Naive B cell (primary cell): Measurements from ENCODE around the gene URM1. TPM values are rescaled to one million over a fixed set of nuclear protein-coding genes. Genes with fewer than 3 reads are reported as not detected.

Experiments
- ATAC-seq, 2 donors: fragments of 150-1000 bp; cut with Tn5 transposase; 2 replicates each; pipeline ENCODE4 v1.10.0; 2021; ENCODE audit warnings: low read depth in 2 of 2, mild to moderate bottlenecking in 2 of 2, moderate library complexity in 2 of 2
- DNase-seq: peaks from one replicate; pipeline ENCODE4 v3.0.0; 2022
- H3K27ac Mint-ChIP-seq, 6 donors: one replicate each; pipeline ENCODE4 v1.8.0; 2020 to 2022; ENCODE audit warnings: mild to moderate bottlenecking in 6 of 6, mixed read lengths in 6 of 6, moderate library complexity in 5 of 6, inconsistent platforms in 2 of 6
- H3K27me3 Mint-ChIP-seq, 3 donors: one replicate each; pipeline ENCODE4 v1.8.0; 2021 to 2022; ENCODE audit warnings: mixed read lengths in 3 of 3, mild to moderate bottlenecking in 1 of 3
- H3K36me3 Mint-ChIP-seq, 2 donors: one replicate each; pipeline ENCODE4 v1.8.0; 2020 to 2022; ENCODE audit warnings: mixed read lengths in 2 of 2, inconsistent platforms in 1 of 2, mild to moderate bottlenecking in 1 of 2
- H3K4me1 Mint-ChIP-seq, 3 donors: one replicate each; pipeline ENCODE4 v1.8.0; 2020 to 2022; ENCODE audit warnings: mixed read lengths in 3 of 3, inconsistent platforms in 1 of 3, mild to moderate bottlenecking in 1 of 3, moderate library complexity in 1 of 3
- H3K4me3 Mint-ChIP-seq, 8 donors: one replicate each; pipeline ENCODE4 v1.8.0; 2020 to 2022; ENCODE audit warnings: mild to moderate bottlenecking in 8 of 8, mixed read lengths in 8 of 8, moderate library complexity in 8 of 8, inconsistent platforms in 2 of 8
- H3K9me3 Mint-ChIP-seq, 7 donors: one replicate each; pipeline ENCODE4 v1.8.0; 2020 to 2022; ENCODE audit warnings: mixed read lengths in 7 of 7, mild to moderate bottlenecking in 5 of 7, inconsistent platforms in 2 of 7, moderate library complexity in 1 of 7
- polyA plus RNA-seq, 6 donors: library from polyadenylated mRNA; unstranded; fragments of 300-500 nt; fragmentation: Illumina TruSeq; gene quantifications; one replicate each; pipeline ENCODE4 v1.2.3, GENCODE V29; 2021; ENCODE audit warnings: low read depth in 6 of 6

Gene URM1
- polyA plus RNA-seq, 6 donors from 2014 or later = 36.9 to 44.3 (median 42.0) TPM

DNA sequence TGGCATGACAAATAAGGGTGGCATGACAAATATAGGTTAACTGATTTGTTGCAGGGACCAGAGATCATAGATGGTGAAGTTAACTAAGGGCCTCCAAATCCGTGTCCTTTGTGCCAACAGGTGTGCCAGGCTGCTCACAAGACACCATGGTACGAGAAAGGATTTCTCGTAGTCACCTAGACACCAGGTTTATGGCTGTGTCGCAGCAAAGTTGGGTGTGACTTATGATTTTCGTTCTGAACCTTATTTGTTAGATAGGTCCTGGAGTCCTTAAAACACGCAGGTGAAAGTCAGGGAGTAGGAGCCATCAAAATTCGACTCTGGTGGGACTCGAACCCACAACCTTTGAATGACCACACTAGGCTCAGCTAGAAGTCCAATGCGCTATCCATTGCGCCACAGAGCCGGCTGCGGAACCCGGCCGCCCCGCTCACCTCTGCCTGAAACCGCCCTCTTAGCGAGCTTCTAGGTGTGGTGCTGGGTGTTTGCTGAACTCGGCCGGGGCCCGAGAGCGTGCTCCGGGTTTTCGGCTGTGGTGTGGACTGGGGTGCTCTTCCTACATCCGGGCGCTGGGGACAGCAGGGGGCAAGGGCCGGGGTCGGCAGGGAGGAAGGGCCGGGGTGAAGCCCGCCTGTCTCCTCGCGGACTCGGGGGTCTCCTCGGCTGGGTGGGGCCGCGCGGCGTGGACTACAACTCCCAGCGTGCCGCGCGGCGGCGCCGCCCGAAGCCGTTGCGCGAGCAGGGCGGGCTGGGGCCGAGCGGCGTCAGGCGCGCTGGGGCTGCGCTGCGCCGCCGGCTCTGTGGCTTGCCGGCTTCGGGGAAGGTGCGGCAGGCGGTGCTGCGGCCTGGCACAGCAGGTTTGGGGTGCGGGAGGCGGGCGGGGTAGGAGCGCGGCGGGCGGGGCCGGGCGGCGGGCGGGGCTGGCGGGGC lies 31.1 kb upstream of the URM1 start, which contains the start of gene SLC27A4:
TSS of gene SLC27A4 (plus strand) at position 767 of the 930 bp plus-strand sequence. CDS start 2,606 bp downstream, outside the sequence.
- H3K27me3 Mint-ChIP-seq = no peaks in the 10 kb centered on the region
- H3K4me3 Mint-ChIP-seq = peak within 1 kb of the TSS; percentile 88 to 98 (median 94)
- ATAC-seq (peak; percentile 92 to 93), DNase-seq (peak; percentile 78)
- no peaks in the 10 kb centered on the region for H3K36me3 Mint-ChIP-seq
- H3K27ac Mint-ChIP-seq = peak within 1 kb of the TSS; percentile 64 to 94 (median 88)
- H3K4me1 Mint-ChIP-seq = peaks cover 4 to 14% (median 9%) of the 10 kb centered on the region in 3 donors
- H3K9me3 Mint-ChIP-seq = no peaks in the 10 kb centered on the region

DNA sequence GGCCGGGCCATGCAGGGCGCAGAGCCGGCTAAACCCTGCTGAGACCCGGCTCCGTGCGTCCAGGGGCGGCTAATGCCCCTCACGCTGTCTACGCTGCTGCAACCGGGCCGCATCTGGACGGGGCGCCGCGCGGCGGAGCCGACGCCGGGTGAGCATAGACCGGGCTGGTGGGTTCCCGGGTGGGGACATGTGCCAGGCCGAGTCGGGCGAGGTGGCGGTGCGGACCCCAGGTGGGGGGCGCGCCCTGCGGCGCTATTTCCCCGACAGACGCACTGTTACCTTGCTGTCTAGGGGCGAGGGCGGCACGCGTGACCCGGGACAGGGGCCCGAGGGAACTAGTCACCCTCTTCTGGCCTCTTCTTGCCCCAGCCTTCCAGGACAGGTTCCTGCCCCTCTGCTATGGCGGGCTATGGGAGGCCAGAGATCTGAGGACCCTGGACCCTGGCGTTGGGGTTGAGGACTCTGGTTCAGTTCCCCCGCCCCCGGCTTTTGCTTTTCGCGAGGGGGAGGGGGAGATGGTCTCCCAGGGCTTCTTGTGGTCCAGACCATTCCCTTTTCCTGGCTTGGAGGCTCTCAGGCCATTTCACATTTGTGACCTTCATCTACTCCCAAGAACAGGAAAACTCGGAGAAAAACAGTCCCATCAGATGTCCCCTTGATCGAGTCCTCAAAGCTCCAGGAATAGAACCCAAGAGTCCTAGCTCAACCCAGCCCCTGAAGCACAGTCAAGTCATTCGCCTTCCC lies 30.3 kb upstream of the URM1 start:
- H3K27ac Mint-ChIP-seq = peak overlapping the region in 3 of 6 donors; percentile 64 to 94 (median 79)
- DNase-seq = no peak

DNA sequence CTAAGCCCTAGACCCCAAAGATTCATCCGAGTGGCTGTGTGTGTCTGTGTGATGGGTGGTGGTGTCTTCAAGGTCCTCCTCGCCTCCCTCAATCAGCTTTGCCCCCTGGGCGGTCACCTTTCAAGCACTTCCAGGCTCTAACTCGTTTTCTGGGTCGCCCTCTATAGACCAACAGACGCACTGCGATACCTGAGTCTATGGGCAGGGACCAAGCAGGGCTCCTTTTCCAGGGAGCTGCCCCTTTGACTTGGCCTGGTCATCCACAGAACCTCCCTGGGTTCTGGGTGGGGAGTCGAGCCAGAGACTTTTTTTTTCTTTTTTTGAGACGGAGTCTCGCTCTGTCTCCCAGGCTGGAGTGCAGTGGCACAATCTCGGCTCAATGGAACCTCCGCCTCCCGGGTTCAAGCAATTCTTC lies 29.7 kb upstream of the URM1 start:
- ATAC-seq (peak; percentile 47 to 49), DNase-seq (peak; percentile 56)
- Mint-ChIP-seq H3K4me3 (peak overlapping the region; percentile 86 to 98 (median 94)), H3K36me3 (no peaks in the 10 kb centered on the region), H3K9me3 (no peaks in the 10 kb centered on the region), H3K27me3 (no peaks in the 10 kb centered on the region), H3K27ac (peak overlapping the region in 5 of 6 donors; percentile 51 to 94 (median 70)), H3K4me1 (peaks cover 4 to 14% (median 9%) of the 10 kb centered on the region in 3 donors)

More for the DNA sequence above, 30.3 kb upstream of the URM1 start:
- Mint-ChIP-seq H3K27me3 (no peaks in the 10 kb centered on the region), H3K9me3 (no peaks in the 10 kb centered on the region), H3K4me1 (peaks cover 4 to 14% (median 9%) of the 10 kb centered on the region in 3 donors), H3K36me3 (no peaks in the 10 kb centered on the region), H3K4me3 (peak overlapping the region; percentile 86 to 98 (median 94))
- peak; percentile 41 to 43 for ATAC-seq

DNA sequence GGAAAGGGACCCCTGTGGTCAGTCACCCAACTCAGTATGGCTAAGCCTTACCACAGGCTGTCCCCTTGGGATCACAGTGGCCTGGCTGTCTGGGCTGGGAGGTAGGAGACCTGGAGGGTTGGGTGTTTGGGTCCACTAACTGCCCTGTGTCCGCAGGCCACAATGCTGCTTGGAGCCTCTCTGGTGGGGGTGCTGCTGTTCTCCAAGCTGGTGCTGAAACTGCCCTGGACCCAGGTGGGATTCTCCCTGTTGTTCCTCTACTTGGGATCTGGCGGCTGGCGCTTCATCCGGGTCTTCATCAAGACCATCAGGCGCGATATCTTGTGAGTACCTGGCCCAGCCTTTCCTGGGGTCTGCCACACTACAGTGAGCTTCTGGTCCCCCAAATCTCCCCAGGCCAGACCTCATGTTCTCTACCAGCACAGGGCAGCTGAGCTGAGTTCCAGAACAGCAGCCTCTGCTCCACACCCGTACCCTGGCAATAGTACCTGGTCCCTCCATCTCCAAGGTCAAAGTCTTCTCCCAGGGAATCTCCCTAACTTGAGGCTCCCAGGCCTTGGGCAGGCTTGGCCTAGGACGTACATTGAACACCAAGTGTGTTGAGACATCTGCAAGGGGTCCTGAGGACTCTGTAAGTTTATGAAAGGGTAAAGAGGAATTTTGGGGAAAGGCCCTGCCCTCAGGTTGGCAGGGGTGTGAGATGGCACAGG lies 28.0 kb upstream of the URM1 start:
- no peak for DNase-seq

DNA sequence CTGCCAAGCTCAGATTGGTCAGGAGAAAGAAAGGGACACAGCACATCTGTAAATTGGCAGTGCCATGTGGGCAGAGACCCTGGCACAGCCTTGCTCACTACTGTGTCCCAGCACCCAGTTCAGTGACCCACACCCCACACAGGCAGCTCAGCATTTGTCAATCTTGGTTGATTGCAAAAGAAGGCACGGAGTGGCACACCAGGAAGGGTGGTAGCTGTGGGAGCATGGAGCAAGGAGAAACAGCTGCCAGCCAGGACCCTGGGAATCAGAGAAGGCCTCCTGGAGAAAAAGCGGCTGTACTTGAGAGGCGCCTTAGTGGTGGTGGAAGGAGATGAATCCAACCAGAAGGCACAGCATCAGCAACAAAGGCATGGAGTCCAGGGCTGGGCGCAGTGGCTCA lies 27.3 kb upstream of the URM1 start:
- Mint-ChIP-seq H3K4me3 (no peak overlapping the region), H3K4me1 (peaks cover 4 to 14% (median 9%) of the 10 kb centered on the region in 3 donors), H3K27ac (no peak overlapping the region), H3K9me3 (no peaks in the 10 kb centered on the region), H3K27me3 (no peaks in the 10 kb centered on the region), H3K36me3 (no peaks in the 10 kb centered on the region)
- DNase-seq (no peak), ATAC-seq (no peak)

More for the DNA sequence above, 28.0 kb upstream of the URM1 start:
- Mint-ChIP-seq H3K4me1 (peaks cover 4 to 14% (median 9%) of the 10 kb centered on the region in 3 donors), H3K36me3 (no peaks in the 10 kb centered on the region), H3K27ac (peak overlapping the region in 1 of 6 donors; percentile 76), H3K27me3 (no peaks in the 10 kb centered on the region), H3K4me3 (peak overlapping the region in 1 of 8 donors; percentile 86), H3K9me3 (no peaks in the 10 kb centered on the region)
- no peak for ATAC-seq

DNA sequence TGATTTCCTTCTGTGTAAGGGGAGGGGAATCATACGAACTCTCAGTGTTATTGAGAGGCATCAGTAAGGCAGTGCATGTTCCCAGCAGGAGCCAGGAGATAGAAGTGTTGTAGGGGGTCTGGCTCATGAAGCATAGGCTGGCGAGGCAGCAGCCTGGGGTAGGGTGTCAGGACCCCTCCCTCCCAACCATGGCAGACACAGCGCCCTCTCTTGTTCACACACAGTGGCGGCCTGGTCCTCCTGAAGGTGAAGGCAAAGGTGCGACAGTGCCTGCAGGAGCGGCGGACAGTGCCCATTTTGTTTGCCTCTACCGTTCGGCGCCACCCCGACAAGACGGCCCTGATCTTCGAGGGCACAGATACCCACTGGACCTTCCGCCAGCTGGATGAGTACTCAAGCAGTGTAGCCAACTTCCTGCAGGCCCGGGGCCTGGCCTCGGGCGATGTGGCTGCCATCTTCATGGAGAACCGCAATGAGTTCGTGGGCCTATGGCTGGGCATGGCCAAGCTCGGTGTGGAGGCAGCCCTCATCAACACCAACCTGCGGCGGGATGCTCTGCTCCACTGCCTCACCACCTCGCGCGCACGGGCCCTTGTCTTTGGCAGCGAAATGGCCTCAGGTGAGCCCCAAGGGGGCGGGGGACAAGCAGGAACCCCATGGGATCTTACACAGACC lies 26.1 kb upstream of the URM1 start:
- H3K27ac Mint-ChIP-seq = no peak overlapping the region

DNA sequence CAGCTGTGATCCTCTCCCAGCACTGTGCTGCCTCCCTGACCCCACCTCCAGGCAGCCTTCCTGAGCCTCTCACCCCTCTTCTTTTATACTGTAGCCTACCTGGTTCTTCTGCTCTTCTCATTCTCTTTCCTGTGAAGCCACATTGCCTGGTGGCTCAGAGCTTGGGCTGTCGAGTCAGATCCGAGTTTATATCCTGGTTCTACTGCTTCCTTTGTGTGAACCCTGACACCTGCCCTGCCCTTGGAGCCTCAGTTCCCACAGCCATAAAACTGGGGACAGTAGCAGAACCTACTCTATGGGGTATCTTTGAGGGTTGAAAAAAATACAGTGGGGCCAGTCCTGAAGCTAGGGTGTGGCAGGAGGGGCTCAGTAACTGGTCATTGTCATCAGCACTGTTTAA lies 22.0 kb upstream of the URM1 start:
- DNase-seq = no peak
- H3K27ac Mint-ChIP-seq = peak overlapping the region in 1 of 6 donors; percentile 9
- no peaks in the 10 kb centered on the region for H3K27me3 Mint-ChIP-seq

More for the DNA sequence above, 26.1 kb upstream of the URM1 start:
- peaks cover 4 to 10% (median 9%) of the 10 kb centered on the region in 3 donors for H3K4me1 Mint-ChIP-seq
- H3K27me3 Mint-ChIP-seq = no peaks in the 10 kb centered on the region
- H3K9me3 Mint-ChIP-seq = no peaks in the 10 kb centered on the region
- ATAC-seq (no peak), DNase-seq (no peak)
- no peaks in the 10 kb centered on the region for H3K36me3 Mint-ChIP-seq
- peak overlapping the region in 1 of 8 donors; percentile 9 for H3K4me3 Mint-ChIP-seq

DNA sequence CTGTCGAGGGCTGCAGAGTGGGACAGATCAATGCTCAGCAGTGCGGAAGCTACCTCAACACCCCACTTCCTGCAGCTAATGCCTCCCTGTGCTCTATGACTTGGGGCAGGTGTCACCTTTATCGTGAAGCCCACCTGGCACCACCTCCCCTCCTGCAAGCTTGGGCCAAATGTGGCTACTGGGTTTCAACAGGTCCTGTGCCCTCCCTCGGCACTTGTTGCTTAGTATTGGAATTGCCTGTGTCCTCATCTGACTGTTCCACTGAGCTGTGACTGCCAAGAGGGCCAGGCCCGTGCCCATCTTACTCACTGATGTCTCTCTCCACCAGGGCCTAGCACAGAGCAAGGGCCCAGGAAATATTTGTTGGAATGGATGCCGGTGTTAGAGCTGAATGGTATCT lies 21.4 kb upstream of the URM1 start:
- Mint-ChIP-seq H3K27ac (peak overlapping the region in 1 of 6 donors; percentile 9), H3K36me3 (peaks cover 0 to 4% of the 10 kb centered on the region in 2 donors), H3K9me3 (no peaks in the 10 kb centered on the region), H3K4me1 (no peaks in the 10 kb centered on the region), H3K27me3 (no peaks in the 10 kb centered on the region), H3K4me3 (peak overlapping the region in 1 of 8 donors; percentile 29)
- ATAC-seq (no peak), DNase-seq (no peak)

More for the DNA sequence above, 22.0 kb upstream of the URM1 start:
- H3K9me3 Mint-ChIP-seq = no peaks in the 10 kb centered on the region
- ATAC-seq = no peak
- peaks cover 0 to 4% of the 10 kb centered on the region in 2 donors for H3K36me3 Mint-ChIP-seq
- no peaks in the 10 kb centered on the region for H3K4me1 Mint-ChIP-seq
- H3K4me3 Mint-ChIP-seq = no peak overlapping the region

DNA sequence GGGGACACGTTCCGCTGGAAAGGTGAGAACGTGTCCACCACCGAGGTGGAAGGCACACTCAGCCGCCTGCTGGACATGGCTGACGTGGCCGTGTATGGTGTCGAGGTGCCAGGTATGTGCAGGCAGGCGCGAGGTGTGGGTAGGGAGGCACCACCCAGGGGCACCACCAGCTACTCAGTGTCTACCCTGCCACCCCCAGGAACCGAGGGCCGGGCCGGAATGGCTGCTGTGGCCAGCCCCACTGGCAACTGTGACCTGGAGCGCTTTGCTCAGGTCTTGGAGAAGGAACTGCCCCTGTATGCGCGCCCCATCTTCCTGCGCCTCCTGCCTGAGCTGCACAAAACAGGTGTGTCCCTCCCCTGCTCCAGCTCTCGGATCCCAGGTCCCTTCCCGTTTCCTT lies 15.7 kb upstream of the URM1 start:
- H3K9me3 Mint-ChIP-seq = no peaks in the 10 kb centered on the region
- H3K36me3 Mint-ChIP-seq = peaks cover 0 to 9% of the 10 kb centered on the region in 2 donors
- no peak overlapping the region for H3K4me3 Mint-ChIP-seq
- DNase-seq = no peak
- H3K27ac Mint-ChIP-seq = no peak overlapping the region
- H3K27me3 Mint-ChIP-seq = no peaks in the 10 kb centered on the region
- no peaks in the 10 kb centered on the region for H3K4me1 Mint-ChIP-seq
- ATAC-seq = no peak

DNA sequence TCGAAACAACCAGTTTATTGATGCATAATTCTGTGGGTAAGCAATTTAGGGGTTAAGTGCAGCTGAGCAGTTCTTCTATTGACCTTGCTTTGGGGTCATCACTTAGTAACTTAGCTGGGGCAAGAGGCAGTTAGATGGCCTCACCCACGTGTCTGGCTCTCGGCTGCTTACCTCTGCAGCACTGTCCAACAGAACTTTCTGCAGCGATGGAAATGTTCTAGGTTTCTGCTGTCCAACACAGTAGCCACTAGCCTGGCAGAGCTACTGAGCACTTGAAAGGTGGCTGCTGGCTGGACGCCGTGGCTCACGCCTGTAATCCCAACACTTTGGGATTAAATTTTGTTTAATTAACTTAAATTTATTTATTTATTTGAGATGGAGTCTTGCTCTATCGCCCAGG lies 13.1 kb upstream of the URM1 start:
- Mint-ChIP-seq H3K9me3 (no peaks in the 10 kb centered on the region), H3K4me3 (no peak overlapping the region), H3K27ac (peak overlapping the region in 1 of 6 donors; percentile 61), H3K36me3 (peaks cover 0 to 5% of the 10 kb centered on the region in 2 donors), H3K4me1 (peaks cover 5 to 9% (median 7%) of the 10 kb centered on the region in 3 donors), H3K27me3 (no peaks in the 10 kb centered on the region)
- DNase-seq (no peak), ATAC-seq (no peak)

DNA sequence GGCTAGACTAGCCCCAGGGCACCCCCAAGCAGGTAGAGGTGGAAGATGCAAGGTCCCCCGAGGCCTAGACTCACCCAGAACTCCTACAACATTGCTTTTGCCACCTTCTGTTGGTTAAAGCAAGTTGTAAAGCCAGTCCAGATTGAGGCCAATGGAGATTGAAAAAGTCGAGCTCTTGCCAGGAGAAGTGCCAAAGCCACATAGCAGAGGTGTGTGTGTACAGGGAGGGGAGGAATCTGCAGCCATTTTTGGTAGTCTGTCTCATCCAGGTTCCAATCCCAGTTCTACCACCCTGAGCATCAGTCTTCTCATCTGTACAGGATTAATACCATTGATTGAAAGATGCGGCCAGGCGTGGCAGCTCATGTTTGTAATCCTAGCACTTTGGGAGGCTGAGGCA lies 12.3 kb upstream of the URM1 start:
- Mint-ChIP-seq H3K9me3 (no peaks in the 10 kb centered on the region), H3K36me3 (peaks cover 0 to 5% of the 10 kb centered on the region in 2 donors), H3K27me3 (no peaks in the 10 kb centered on the region), H3K4me1 (peaks cover 5 to 9% (median 7%) of the 10 kb centered on the region in 3 donors), H3K4me3 (peak overlapping the region in 1 of 8 donors; percentile 61), H3K27ac (peak overlapping the region in 1 of 6 donors; percentile 62)
- DNase-seq (no peak), ATAC-seq (no peak)

DNA sequence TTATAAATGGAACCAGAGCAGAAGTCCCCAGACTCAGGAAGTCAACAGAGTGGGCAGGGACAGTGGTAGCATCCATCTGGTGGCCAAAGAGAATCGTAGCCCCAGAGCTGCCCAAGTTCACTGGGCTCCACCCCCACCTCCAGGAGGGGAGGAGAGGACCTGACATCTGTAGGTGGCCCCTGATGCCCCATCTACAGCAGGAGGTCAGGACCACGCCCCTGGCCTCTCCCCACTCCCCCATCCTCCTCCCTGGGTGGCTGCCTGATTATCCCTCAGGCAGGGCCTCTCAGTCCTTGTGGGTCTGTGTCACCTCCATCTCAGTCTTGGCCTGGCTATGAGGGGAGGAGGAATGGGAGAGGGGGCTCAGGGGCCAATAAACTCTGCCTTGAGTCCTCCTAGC lies 10.3 kb upstream of the URM1 start:
- Mint-ChIP-seq H3K27ac (no peak overlapping the region), H3K4me3 (peak overlapping the region in 1 of 8 donors; percentile 35), H3K9me3 (no peaks in the 10 kb centered on the region), H3K36me3 (peaks cover 0 to 3% of the 10 kb centered on the region in 2 donors), H3K4me1 (peaks cover 7 to 18% (median 9%) of the 10 kb centered on the region in 3 donors), H3K27me3 (no peaks in the 10 kb centered on the region)
- ATAC-seq (no peak), DNase-seq (no peak)
